Stimulated activated CD4-positive, alpha-beta T cell treated with anti-CD3 and anti-CD28 coated beads, Interleukin-4, amount 100 ng/mL, for 24 hours (primary cell): ENCODE measurements around the gene NPM1.

Source experiments
- DNase-seq: peaks from one replicate; pipeline ENCODE4 v3.0.0-alpha.2; 2020

Gene NPM1

GRCh38 chr5:171454549-171454948 is 66.9 kb downstream of the NPM1 start:
- no peak for DNase-seq

- DNase-seq, result no peak
Observed at GRCh38 chr5:171455522-171455921, 67.9 kb downstream of the NPM1 start.

DNA sequence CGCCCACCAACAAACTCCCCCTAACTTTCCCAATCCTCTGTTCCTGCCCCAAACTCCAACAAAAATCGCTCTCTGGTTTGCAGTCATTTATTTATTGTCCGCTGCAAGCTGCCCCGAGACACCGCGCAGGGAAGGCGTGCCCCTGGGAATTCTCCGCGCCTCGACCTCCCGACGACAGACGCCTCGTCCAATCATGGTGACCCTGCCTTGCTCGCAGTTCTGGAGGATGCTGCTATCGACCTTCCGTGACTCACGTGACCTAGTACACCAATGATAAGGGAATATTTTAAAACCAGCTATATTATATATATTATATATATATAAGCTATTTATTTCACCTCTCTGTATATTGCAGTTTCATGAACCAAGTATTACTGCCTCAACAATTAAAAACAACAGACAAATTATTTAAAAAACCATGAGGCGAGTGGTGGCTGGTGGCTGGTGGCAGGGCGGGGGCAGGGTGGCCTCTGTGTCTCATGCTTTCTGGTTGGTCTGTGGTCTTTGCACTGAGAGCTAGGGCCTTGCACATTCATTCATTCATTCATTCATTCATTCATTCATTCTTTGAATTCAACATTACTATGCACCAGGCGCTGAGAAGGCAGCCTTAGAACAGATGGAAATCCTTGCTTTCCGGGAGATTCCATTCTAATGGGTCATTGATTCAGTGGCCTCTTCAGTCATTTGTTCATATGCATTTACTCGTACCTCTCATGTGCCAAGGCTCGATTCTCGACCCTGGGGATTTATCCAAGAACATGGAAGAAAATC is 69.7 kb downstream of the NPM1 start:
- no peak for DNase-seq

GRCh38 chr5:171459839-171460238 is 72.2 kb downstream of the NPM1 start:
- DNase-seq, result no peak
